GM21619 (cell line): ENCODE results near the gene SLC35B4.

ENCODE experiments used
- ATAC-seq: cut with Tn5 transposase; IDR thresholded peaks from one replicate; pipeline ENCODE4 v1.9.1; 2021; ENCODE audit not compliant: unreplicated experiment

SLC35B4 gene

GRCh38 chr7:134316539-134317344 is at the start of gene SLC35B4:
SLC35B4 (minus strand) TSS chr7:134316930; CDS start chr7:134316751, 179 bp downstream.
- peak; percentile 99 for ATAC-seq

- no peak for ATAC-seq
Observed at GRCh38 chr7:134366481-134366880, 49.8 kb upstream of the SLC35B4 start.

- no peak for ATAC-seq
Observed at GRCh38 chr7:134365341-134366054, 48.8 kb upstream of the SLC35B4 start.

GRCh38 chr7:134364619-134365037 is 47.9 kb upstream of the SLC35B4 start:
- ATAC-seq: no peak

- no peak for ATAC-seq
Observed at GRCh38 chr7:134362587-134363483, 46.1 kb upstream of the SLC35B4 start.

GRCh38 chr7:134359787-134360432 is 43.2 kb upstream of the SLC35B4 start:
- no peak for ATAC-seq

GRCh38 chr7:134357486-134357885 is 40.8 kb upstream of the SLC35B4 start:
- no peak for ATAC-seq

GRCh38 chr7:134356421-134356936 is 39.7 kb upstream of the SLC35B4 start:
- no peak for ATAC-seq

GRCh38 chr7:134355927-134356326 is 39.2 kb upstream of the SLC35B4 start:
- no peak for ATAC-seq

- no peak for ATAC-seq
Observed at GRCh38 chr7:134355004-134355525, 38.3 kb upstream of the SLC35B4 start.

GRCh38 chr7:134353411-134353810 is 36.7 kb upstream of the SLC35B4 start:
- ATAC-seq: no peak

- ATAC-seq: no peak
Observed at GRCh38 chr7:134351424-134351823, 34.7 kb upstream of the SLC35B4 start.

GRCh38 chr7:134350709-134351108 is 34.0 kb upstream of the SLC35B4 start:
- peak; percentile 73 for ATAC-seq

GRCh38 chr7:134347567-134347966 is 30.8 kb upstream of the SLC35B4 start:
- no peak for ATAC-seq

- ATAC-seq: no peak
Observed at GRCh38 chr7:134343796-134344195, 27.1 kb upstream of the SLC35B4 start.

- ATAC-seq: no peak
Observed at GRCh38 chr7:134343136-134343535, 26.4 kb upstream of the SLC35B4 start.

GRCh38 chr7:134339475-134339874 is 22.7 kb upstream of the SLC35B4 start:
- no peak for ATAC-seq

- no peak for ATAC-seq
Observed at GRCh38 chr7:134337980-134338379, 21.2 kb upstream of the SLC35B4 start.

GRCh38 chr7:134334408-134334807 is 17.7 kb upstream of the SLC35B4 start:
- no peak for ATAC-seq

- no peak for ATAC-seq
Observed at GRCh38 chr7:134333943-134334342, 17.2 kb upstream of the SLC35B4 start.
